Stimulated activated naive CD8-positive, alpha-beta T cell treated with anti-CD3 and anti-CD28 coated beads, Interleukin-15, Interleukin-2, amounts not matched to agents 100 ng/mL and 50 ng/mL, for 24 hours (primary cell): ENCODE measurements around the gene ZNF221.

Source experiments
- H3K27ac Mint-ChIP-seq: one replicate; pipeline ENCODE4 v1.8.0; 2021; ENCODE audit warnings: mild to moderate bottlenecking, mixed read lengths
- H3K27me3 Mint-ChIP-seq: one replicate; pipeline ENCODE4 v1.8.0; 2021; ENCODE audit warnings: mixed read lengths
- H3K36me3 Mint-ChIP-seq: one replicate; pipeline ENCODE4 v1.8.0; 2021; ENCODE audit warnings: low read depth, mixed read lengths
- H3K4me1 Mint-ChIP-seq: one replicate; pipeline ENCODE4 v1.8.0; 2021; ENCODE audit warnings: low read depth, mixed read lengths
- H3K4me3 Mint-ChIP-seq: one replicate; pipeline ENCODE4 v1.8.0; 2021; ENCODE audit warnings: mild to moderate bottlenecking, mixed read lengths
- H3K9me3 Mint-ChIP-seq: one replicate; pipeline ENCODE4 v1.8.0; 2021; ENCODE audit warnings: mixed read lengths

Gene ZNF221

GRCh38 chr19:43950834-43951645 is at the start of gene ZNF221:
TSS of gene ZNF221 (plus strand) at chr19:43951228. CDS start at chr19:43962727, 11,499 bp downstream.
- Mint-ChIP-seq H3K27ac (peak within 1 kb of the TSS; percentile 90), H3K4me3 (peak within 1 kb of the TSS; percentile 98), H3K36me3 (peaks cover 31% of the 10 kb centered on the region), H3K9me3 (peaks cover 56% of the 10 kb centered on the region), H3K4me1 (peaks cover 14% of the 10 kb centered on the region), H3K27me3 (peaks cover 25% of the 10 kb centered on the region)

GRCh38 chr19:43901395-43902390 is 49.3 kb upstream of the ZNF221 start:
- peak overlapping the region; percentile 80 for H3K27ac Mint-ChIP-seq
- H3K36me3 Mint-ChIP-seq = peaks cover 64% of the 10 kb centered on the region
- peak overlapping the region; percentile 86 for H3K4me3 Mint-ChIP-seq
- H3K27me3 Mint-ChIP-seq = no peaks in the 10 kb centered on the region
- H3K9me3 Mint-ChIP-seq = peaks cover 55% of the 10 kb centered on the region
- H3K4me1 Mint-ChIP-seq = peaks cover 18% of the 10 kb centered on the region

GRCh38 chr19:43902399-43902798 is 48.6 kb upstream of the ZNF221 start:
- H3K27ac Mint-ChIP-seq = peak overlapping the region; percentile 43

GRCh38 chr19:43905897-43906296 is 45.1 kb upstream of the ZNF221 start:
- Mint-ChIP-seq H3K9me3 (peaks cover 68% of the 10 kb centered on the region), H3K27ac (no peak overlapping the region), H3K27me3 (no peaks in the 10 kb centered on the region), H3K4me3 (no peak overlapping the region), H3K4me1 (peaks cover 16% of the 10 kb centered on the region), H3K36me3 (peaks cover 50% of the 10 kb centered on the region)

More at GRCh38 chr19:43902399-43902798, 48.6 kb upstream of the ZNF221 start:
- H3K27me3 Mint-ChIP-seq = no peaks in the 10 kb centered on the region
- peaks cover 18% of the 10 kb centered on the region for H3K4me1 Mint-ChIP-seq
- peaks cover 62% of the 10 kb centered on the region for H3K9me3 Mint-ChIP-seq
- peaks cover 65% of the 10 kb centered on the region for H3K36me3 Mint-ChIP-seq
- peak overlapping the region; percentile 86 for H3K4me3 Mint-ChIP-seq

GRCh38 chr19:43906774-43907173 is 44.3 kb upstream of the ZNF221 start:
- peaks cover 49% of the 10 kb centered on the region for H3K36me3 Mint-ChIP-seq
- H3K4me1 Mint-ChIP-seq = peaks cover 7% of the 10 kb centered on the region
- H3K27me3 Mint-ChIP-seq = no peaks in the 10 kb centered on the region
- H3K9me3 Mint-ChIP-seq = peaks cover 64% of the 10 kb centered on the region
- H3K4me3 Mint-ChIP-seq = no peak overlapping the region
- no peak overlapping the region for H3K27ac Mint-ChIP-seq

GRCh38 chr19:43908659-43909058 is 42.4 kb upstream of the ZNF221 start:
- no peak overlapping the region for H3K4me3 Mint-ChIP-seq
- no peaks in the 10 kb centered on the region for H3K27me3 Mint-ChIP-seq
- no peaks in the 10 kb centered on the region for H3K4me1 Mint-ChIP-seq
- peaks cover 70% of the 10 kb centered on the region for H3K9me3 Mint-ChIP-seq
- no peak overlapping the region for H3K27ac Mint-ChIP-seq
- peaks cover 55% of the 10 kb centered on the region for H3K36me3 Mint-ChIP-seq

- no peaks in the 10 kb centered on the region for H3K4me1 Mint-ChIP-seq
- no peaks in the 10 kb centered on the region for H3K27me3 Mint-ChIP-seq
- H3K9me3 Mint-ChIP-seq = peaks cover 69% of the 10 kb centered on the region
- H3K4me3 Mint-ChIP-seq = no peak overlapping the region
- no peak overlapping the region for H3K27ac Mint-ChIP-seq
- H3K36me3 Mint-ChIP-seq = peaks cover 62% of the 10 kb centered on the region
Observed at GRCh38 chr19:43910884-43911283, 40.1 kb upstream of the ZNF221 start.

GRCh38 chr19:43913383-43913782 is 37.6 kb upstream of the ZNF221 start:
- Mint-ChIP-seq H3K27me3 (no peaks in the 10 kb centered on the region), H3K9me3 (peaks cover 62% of the 10 kb centered on the region), H3K27ac (no peak overlapping the region), H3K4me1 (no peaks in the 10 kb centered on the region), H3K4me3 (no peak overlapping the region), H3K36me3 (peaks cover 76% of the 10 kb centered on the region)

- H3K4me1 Mint-ChIP-seq = no peaks in the 10 kb centered on the region
- peaks cover 63% of the 10 kb centered on the region for H3K9me3 Mint-ChIP-seq
- H3K27ac Mint-ChIP-seq = no peak overlapping the region
- no peak overlapping the region for H3K4me3 Mint-ChIP-seq
- H3K36me3 Mint-ChIP-seq = peaks cover 81% of the 10 kb centered on the region
- no peaks in the 10 kb centered on the region for H3K27me3 Mint-ChIP-seq
Observed at GRCh38 chr19:43914051-43914450, 37.0 kb upstream of the ZNF221 start.

GRCh38 chr19:43923875-43924274 is 27.2 kb upstream of the ZNF221 start:
- peaks cover 96% of the 10 kb centered on the region for H3K36me3 Mint-ChIP-seq
- no peak overlapping the region for H3K27ac Mint-ChIP-seq
- no peaks in the 10 kb centered on the region for H3K27me3 Mint-ChIP-seq
- H3K4me3 Mint-ChIP-seq = no peak overlapping the region
- H3K9me3 Mint-ChIP-seq = peaks cover 40% of the 10 kb centered on the region
- no peaks in the 10 kb centered on the region for H3K4me1 Mint-ChIP-seq

- no peak overlapping the region for H3K27ac Mint-ChIP-seq
- no peak overlapping the region for H3K4me3 Mint-ChIP-seq
- H3K27me3 Mint-ChIP-seq = no peaks in the 10 kb centered on the region
- H3K9me3 Mint-ChIP-seq = peaks cover 13% of the 10 kb centered on the region
- peaks cover 94% of the 10 kb centered on the region for H3K36me3 Mint-ChIP-seq
- peaks cover 6% of the 10 kb centered on the region for H3K4me1 Mint-ChIP-seq
Observed at GRCh38 chr19:43928820-43929219, 22.2 kb upstream of the ZNF221 start.

- Mint-ChIP-seq H3K27ac (peak overlapping the region; percentile 91), H3K27me3 (no peaks in the 10 kb centered on the region), H3K36me3 (peaks cover 41% of the 10 kb centered on the region), H3K4me3 (peak overlapping the region; percentile 93), H3K9me3 (peaks cover 9% of the 10 kb centered on the region), H3K4me1 (peaks cover 16% of the 10 kb centered on the region)
Observed at GRCh38 chr19:43934055-43934984, 16.7 kb upstream of the ZNF221 start.

- Mint-ChIP-seq H3K4me3 (peak within 1 kb of the TSS; percentile 93), H3K36me3 (peaks cover 38% of the 10 kb centered on the region), H3K27me3 (no peaks in the 10 kb centered on the region)
Observed at GRCh38 chr19:43934985-43935708, 15.9 kb upstream of the ZNF221 start, which contains the start of gene ZNF45. TSS of gene ZNF45 (minus strand) at chr19:43935282. CDS start at chr19:43922185, 13,097 bp downstream.

More at GRCh38 chr19:43934985-43935708, 15.9 kb upstream of the ZNF221 start, which contains the start of gene ZNF45:
- Mint-ChIP-seq H3K9me3 (peaks cover 12% of the 10 kb centered on the region), H3K27ac (peak within 1 kb of the TSS; percentile 91), H3K4me1 (peaks cover 16% of the 10 kb centered on the region)
